GM21360 (cell line): Measurements from ENCODE around the gene IL1RAP.
"Not testable (repeated sequence)": the region's sequence is repeated elsewhere in the genome, so short reads cannot be mapped to it uniquely, and the experiment has no call there.

ENCODE experiments used
- ATAC-seq: cut with Tn5 transposase; IDR thresholded peaks from one replicate; pipeline ENCODE4 v1.9.1; 2021; ENCODE audit warnings: mild to moderate bottlenecking, moderate library complexity; ENCODE audit not compliant: unreplicated experiment

The IL1RAP gene

DNA sequence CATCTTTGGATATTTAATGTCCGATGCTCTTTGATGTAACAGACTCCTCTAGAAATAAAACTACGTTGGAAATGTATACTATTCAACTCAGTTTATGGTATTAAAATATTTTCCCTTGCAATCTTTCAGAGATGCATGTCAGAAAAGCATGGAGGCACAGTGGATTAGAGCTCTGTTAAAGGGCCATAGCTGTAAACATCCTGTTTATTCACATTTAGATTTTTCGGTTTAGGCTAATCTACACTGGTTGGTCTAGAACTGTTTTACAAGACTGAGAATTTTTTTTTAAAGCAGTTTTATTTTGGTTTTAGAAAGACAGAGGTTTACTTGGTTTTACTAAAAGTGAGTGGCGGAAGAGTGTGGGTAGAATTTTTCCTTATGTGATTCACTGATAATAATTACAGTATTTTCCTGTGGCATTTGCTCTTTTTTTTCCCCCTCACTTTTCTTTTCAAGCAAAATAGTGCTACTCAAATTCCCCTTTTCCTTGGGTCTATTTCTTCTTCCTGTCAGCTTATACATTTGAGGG lies 132.1 kb downstream of the IL1RAP start:
- no peak for ATAC-seq

DNA sequence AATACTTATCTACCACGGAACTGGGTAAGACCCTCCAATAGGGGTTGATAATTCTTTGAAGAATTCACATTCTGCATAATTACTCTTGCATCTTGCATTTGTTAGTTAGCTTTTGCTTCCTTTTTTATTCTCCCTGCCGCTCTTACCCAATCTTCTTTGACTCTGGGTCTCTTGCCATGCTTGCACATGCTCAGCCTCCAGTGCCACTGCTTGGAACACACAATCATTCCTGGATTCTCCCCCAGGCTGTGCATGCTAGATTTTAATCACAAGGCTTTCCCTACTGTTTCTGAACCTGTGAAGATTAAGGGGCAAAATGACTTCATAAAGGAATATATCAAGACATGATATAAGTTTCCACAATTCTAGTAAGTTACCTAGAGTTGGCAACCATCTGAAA lies 133.1 kb downstream of the IL1RAP start:
- no peak for ATAC-seq

- ATAC-seq, result no peak
Observed at GRCh38 chr3:190655933-190656332, 142.0 kb downstream of the IL1RAP start.

GRCh38 chr3:190658106-190658505 lies 144.2 kb downstream of the IL1RAP start:
- ATAC-seq, result no peak

GRCh38 chr3:190666821-190667220 lies 152.9 kb downstream of the IL1RAP start:
- no peak for ATAC-seq

- no peak for ATAC-seq
Observed at GRCh38 chr3:190671658-190672057, 157.8 kb downstream of the IL1RAP start.

DNA sequence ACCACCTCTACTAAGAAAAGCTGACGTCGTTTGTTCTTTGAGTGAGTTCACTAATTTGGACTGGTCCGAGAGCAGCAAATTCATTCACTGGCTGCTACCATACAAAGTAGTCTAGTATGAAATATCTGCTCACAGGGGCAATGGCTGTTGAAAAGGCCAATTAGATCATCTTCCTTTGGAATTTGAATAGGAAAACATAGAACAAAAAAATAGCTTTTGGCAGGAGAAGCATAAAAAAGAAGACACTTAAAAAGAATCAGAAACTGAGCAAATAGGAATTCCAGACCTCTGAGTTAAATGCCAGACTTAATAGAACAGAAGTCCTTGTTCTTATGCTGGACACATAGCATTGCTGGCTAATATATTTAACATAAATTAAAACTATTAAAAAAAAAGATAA lies 159.3 kb downstream of the IL1RAP start:
- ATAC-seq, result no peak

DNA sequence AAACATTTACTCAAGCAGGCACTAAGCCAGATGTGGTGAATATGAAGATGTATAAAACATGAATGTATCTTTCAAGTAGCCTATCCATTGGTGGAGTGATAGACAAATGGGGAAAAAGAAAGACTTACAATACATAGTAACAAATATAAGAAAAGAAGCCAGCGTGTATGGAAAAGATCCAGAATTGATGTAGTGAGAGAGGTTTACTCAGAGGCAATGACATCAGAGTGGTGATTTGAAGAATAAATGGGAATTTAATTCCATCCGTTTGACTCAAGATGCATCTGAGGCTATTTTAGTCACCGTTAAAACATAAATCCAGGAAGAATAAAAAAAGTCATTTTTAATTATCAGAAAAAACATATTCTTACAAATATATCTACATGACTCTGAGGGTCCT lies 162.6 kb downstream of the IL1RAP start:
- no peak for ATAC-seq

- ATAC-seq, result no peak
Observed at GRCh38 chr3:190677001-190677400, 163.1 kb downstream of the IL1RAP start.

DNA sequence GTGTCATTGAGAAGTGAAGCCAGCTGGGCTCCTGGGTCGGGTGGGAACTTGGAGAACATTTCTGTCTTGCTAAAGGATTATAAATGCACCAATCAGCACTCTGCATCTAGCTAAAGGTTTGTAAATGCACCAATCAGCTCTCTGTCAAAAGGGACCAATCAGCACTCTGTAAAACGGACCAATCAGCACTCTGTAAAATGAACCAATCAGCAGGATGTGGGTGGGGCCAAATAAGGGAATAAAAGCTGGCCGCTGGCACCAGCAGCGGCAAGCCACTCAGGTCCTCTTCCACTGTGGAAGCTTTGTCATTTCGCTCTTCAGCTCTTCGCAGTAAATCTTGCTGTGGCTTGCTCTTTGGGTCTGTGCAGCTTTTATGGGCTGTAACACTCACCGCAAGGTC lies 164.0 kb downstream of the IL1RAP start:
- ATAC-seq, result not testable (repeated sequence)

DNA sequence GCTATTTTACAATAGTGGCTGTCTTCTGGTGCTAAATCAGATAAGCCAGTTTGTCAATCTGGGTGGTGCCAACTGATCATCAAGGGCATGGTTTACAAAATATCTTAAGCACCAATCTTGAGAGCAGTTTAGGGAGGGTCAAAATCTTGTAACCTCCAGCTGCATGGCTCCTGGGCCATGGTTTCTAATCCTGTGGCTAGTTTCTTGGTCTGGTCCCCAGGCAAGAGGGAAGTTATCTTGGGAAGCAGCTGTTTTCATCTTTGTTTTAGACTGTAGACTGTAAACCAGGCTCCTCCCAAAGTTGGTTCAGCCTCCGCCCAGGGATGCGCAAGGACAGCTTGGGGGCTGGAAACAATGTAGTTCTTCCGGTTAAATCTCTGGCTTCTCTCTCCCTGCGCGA lies 166.8 kb downstream of the IL1RAP start:
- no peak for ATAC-seq

DNA sequence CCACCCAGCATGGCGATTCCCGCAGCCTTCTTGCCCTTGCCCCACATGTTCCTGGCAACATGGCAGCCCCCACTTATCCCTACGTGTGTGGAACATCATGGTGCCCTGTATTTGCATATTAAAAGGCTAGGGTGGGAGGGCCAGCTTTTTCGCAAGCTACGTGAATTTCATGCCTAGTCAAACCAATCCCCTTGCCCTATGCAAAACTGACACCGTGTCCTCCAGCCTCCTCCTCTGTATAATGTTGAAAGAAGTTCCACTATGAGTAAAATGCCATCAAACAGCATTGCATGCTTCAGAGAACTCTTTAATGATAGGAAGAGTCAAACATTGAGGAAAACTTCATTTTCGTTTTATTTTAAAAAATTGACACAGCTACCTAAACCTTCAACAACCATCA lies 170.9 kb downstream of the IL1RAP start:
- ATAC-seq, result no peak

- no peak for ATAC-seq
Observed at GRCh38 chr3:190686011-190686410, 172.1 kb downstream of the IL1RAP start.

DNA sequence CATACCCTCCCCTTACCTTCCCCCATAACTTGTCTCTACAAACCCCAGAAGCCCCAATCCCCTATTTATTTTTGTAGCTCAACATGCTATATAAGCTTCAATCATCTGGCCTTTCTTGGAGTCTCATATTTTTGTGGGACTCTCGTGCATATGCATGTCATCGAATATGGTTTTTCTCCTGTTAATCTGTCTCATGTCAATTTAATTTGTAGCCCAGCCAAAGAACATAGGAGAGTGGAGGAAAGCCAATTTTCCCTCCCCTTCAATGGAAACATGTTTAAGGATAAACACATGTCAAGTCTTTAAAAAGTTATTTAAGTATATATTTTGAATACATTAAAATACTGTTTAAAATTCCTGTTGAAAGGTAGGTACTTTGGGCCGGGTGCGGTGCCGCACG lies 176.4 kb downstream of the IL1RAP start:
- no peak for ATAC-seq

- ATAC-seq, result no peak
Observed at GRCh38 chr3:190692256-190692655, 178.4 kb downstream of the IL1RAP start.

DNA sequence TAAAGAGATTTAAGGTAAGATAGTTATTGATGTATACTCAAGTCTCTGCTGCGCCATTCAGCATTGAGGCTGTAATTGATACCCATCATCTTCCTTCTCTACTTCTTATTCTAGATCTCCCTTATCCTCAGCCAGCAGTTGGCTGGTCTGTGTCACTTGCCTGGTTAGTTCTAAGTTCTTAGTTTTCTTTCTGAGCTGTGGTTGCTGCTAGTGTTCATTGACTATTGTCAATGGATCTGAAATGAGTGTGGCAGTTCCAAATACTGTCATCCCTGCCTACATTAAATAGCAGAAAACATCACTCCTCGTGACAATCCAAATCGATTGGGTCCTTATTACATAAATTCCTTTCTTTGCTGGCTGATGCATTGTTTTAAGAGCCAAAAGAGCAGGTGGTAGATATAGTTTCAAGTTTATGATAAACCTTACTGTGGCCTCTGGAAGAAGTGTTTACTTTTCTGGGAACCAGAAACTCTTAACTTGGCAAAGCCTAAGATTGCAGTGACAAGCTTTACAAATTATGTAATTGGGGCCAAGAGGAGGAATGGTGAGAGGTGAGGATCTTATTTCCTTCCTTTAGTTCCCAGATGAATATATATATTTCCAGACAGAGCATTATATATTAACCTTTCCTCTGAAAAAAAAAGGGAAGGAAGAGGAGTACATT lies 180.6 kb downstream of the IL1RAP start:
- no peak for ATAC-seq

DNA sequence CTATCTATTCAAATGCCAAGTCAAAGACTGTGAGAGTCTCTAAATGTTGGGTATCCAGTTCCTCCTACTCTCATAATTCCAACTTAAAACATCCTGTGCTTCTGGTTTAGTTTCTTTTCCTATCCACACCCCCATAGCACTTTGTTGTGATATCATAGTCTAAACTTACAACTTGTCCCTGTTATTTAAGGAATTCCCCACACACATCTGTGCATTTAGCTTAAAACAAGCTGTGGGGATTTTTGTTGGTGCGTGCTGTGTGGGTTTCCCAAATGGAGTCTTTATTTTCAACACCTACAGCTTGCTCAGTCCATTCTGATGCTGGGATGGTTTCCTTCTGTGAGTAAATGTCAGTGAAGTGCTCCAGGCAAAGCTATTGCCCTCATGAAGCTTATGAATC lies 181.3 kb downstream of the IL1RAP start:
- ATAC-seq, result no peak

GRCh38 chr3:190695994-190696393 lies 182.1 kb downstream of the IL1RAP start:
- ATAC-seq, result no peak

- no peak for ATAC-seq
Observed at GRCh38 chr3:190696777-190697501, 183.1 kb downstream of the IL1RAP start.

DNA sequence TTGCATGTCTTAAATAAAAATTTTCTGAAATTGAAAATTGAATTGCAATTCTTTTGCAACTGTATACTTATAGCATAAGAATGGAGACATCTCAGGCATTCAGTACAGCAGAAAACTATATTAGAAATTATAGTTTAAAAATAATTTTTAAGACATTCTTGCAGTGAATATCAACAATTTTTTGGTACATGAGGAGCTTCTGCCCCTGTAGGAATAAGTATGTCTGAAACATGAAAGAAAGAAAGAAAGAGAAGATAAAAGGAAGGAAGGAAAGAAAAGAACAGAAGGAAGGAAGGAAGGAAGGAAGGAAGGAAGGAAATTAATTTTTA lies 183.6 kb downstream of the IL1RAP start:
- ATAC-seq, result no peak

DNA sequence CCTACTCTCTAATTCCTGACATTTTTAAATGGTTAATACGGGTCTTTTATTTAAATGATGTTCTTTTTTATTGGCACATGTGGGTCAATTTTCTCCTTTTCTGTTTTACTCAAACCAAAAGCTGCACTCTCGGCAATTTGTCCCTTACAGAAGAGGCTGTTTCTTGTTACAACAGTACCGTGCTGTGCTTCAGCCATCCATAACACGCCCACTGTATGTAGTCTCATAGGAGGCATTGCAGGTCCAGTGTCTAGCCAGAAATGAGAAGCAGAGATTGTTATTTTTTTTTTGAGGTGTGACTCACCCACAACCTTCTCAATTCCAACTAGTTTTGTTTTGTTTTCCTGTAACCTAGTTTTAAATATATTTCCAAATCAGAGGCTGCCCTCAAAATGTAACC lies 184.0 kb downstream of the IL1RAP start:
- ATAC-seq, result no peak

GRCh38 chr3:190699776-190700175 lies 185.9 kb downstream of the IL1RAP start:
- ATAC-seq, result no peak

GRCh38 chr3:190701096-190701532 lies 187.2 kb downstream of the IL1RAP start:
- peak; percentile 73 for ATAC-seq
